Mucosa of rectum (tissue), 2 donors: ENCODE measurements around the gene OPN1SW.

Experiments used
- H3K27ac ChIP-seq, 2 donors: one replicate each; pipeline ENCODE4 v1.7.0; 2013; ENCODE audit warnings: inconsistent platforms in 2 of 2, low read depth in 2 of 2, low read length in 2 of 2
- H3K27me3 ChIP-seq, 2 donors: one replicate each; pipeline ENCODE4 v1.7.0; 2013; ENCODE audit warnings: low read length in 2 of 2; ENCODE audit not compliant: control insufficient read depth in 2 of 2, insufficient read depth in 2 of 2
- H3K36me3 ChIP-seq, 2 donors: one replicate each; pipeline ENCODE4 v1.7.0; 2013; ENCODE audit warnings: low read length in 2 of 2; ENCODE audit not compliant: control insufficient read depth in 2 of 2, insufficient read depth in 2 of 2
- H3K4me1 ChIP-seq, 2 donors: one replicate each; pipeline ENCODE4 v1.7.0; 2013; ENCODE audit warnings: low read length in 2 of 2, mild to moderate bottlenecking in 1 of 2; ENCODE audit not compliant: control insufficient read depth in 2 of 2, insufficient read depth in 2 of 2
- H3K4me3 ChIP-seq, 2 donors: one replicate each; pipeline ENCODE4 v1.7.0; 2013; ENCODE audit warnings: low read length in 2 of 2
- H3K9ac ChIP-seq, 2 donors: one replicate each; pipeline ENCODE4 v1.7.0; 2013; ENCODE audit warnings: low read length in 2 of 2, low read depth in 1 of 2, mild to moderate bottlenecking in 1 of 2
- H3K9me3 ChIP-seq, 2 donors: one replicate each; pipeline ENCODE4 v1.7.0; 2013; ENCODE audit warnings: low read length in 2 of 2; ENCODE audit not compliant: control insufficient read depth in 2 of 2
- donor health status: healthy.
- donor health status: Normal muscosa, but diverticular disease.

OPN1SW gene

GRCh38 chr7:128809363-128809762 lies 33.8 kb upstream of the OPN1SW start:
- no peaks in the 10 kb centered on the region for H3K36me3 ChIP-seq
- no peak overlapping the region for H3K4me3 ChIP-seq
- no peak overlapping the region for H3K27ac ChIP-seq
- H3K9me3 ChIP-seq: no peaks in the 10 kb centered on the region
- no peak overlapping the region for H3K9ac ChIP-seq
- no peaks in the 10 kb centered on the region for H3K27me3 ChIP-seq
- no peaks in the 10 kb centered on the region for H3K4me1 ChIP-seq

DNA sequence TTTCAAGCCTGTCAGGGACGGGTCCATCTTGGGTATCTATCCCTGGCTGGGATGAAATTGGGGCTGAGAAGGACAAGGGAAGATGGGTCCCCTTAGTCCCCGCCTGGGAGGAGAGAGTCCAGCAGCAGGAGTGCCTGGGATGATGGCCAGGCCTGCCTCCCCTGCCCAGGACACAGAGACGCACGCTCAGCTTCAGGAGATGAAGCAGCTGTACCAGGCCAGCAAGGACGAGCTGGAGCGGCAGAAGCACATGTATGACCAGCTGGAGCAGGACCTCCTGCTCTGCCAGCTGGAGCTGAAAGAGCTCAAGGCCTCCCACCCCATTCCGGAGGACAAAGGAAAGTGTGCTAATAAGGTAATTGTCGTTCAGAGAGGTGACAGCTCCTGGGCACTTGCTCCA lies 31.6 kb upstream of the OPN1SW start:
- no peaks in the 10 kb centered on the region for H3K36me3 ChIP-seq
- H3K27ac ChIP-seq: no peak overlapping the region
- no peaks in the 10 kb centered on the region for H3K27me3 ChIP-seq
- H3K4me1 ChIP-seq: no peaks in the 10 kb centered on the region
- H3K4me3 ChIP-seq: no peak overlapping the region
- no peak overlapping the region for H3K9ac ChIP-seq
- no peaks in the 10 kb centered on the region for H3K9me3 ChIP-seq

DNA sequence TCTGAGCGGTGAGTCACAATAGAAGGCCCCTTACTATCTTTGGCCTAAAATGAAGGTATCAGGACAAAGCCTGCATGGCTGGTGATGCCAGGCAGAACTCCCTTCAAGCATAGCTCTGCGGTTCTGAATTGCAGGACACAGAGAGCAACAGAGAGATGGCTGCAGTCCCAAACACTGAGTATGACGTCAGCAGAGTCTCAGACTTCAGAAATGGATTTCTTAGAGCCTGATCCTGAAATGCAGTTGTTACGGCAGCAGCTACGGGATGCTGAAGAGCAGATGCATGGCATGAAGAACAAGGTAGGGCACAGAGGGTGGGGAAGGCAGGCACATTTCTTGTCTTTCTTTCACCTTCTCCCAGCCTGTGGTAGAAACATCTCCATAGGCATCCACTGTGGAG lies 29.6 kb upstream of the OPN1SW start:
- H3K9ac ChIP-seq: no peak overlapping the region
- no peaks in the 10 kb centered on the region for H3K27me3 ChIP-seq
- H3K36me3 ChIP-seq: no peaks in the 10 kb centered on the region
- H3K9me3 ChIP-seq: no peaks in the 10 kb centered on the region
- H3K4me3 ChIP-seq: no peak overlapping the region
- no peak overlapping the region for H3K27ac ChIP-seq
- peaks cover 0 to 3% of the 10 kb centered on the region in 2 donors for H3K4me1 ChIP-seq

GRCh38 chr7:128804484-128804883 lies 28.9 kb upstream of the OPN1SW start:
- Histone ChIP-seq H3K27ac (no peak overlapping the region), H3K4me3 (no peak overlapping the region), H3K27me3 (no peaks in the 10 kb centered on the region), H3K36me3 (no peaks in the 10 kb centered on the region), H3K9me3 (no peaks in the 10 kb centered on the region), H3K9ac (no peak overlapping the region), H3K4me1 (peaks cover 0 to 3% of the 10 kb centered on the region in 2 donors)

DNA sequence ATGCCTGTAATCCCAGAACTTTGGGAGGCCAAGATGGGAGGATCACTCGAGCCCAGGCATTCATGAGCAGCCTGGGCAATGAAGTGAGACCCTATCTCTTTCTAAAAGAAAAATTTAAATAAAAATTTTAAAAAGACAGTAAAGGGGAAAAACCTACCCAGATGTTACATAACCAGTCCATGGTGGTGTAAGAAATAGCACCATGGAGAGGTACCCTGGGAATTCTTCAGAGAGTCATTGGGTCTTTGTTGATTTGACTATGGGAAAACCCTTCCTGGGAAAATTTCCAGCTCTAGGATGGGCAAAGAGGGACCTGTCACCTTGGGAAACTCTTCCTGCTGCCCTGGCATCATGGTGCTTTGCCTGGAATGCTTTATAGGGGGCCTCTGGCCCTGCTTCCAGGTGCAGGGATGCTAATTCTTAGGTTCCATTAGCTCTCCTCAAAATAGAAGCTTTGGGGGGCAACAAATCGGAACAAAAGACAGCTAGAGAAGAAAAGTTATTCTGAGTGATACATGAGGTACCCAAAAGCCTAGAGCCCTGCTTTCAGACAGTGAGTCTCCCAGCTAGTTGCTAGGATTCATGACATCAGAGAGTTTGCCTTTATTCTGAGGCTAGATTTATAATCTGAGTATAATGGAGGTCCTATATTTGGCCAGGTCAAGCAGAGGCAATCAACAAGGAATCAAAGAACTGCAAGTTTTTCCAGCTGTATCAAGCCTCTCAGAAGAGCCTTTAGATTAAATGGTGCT lies 26.2 kb upstream of the OPN1SW start:
- Histone ChIP-seq H3K9me3 (no peaks in the 10 kb centered on the region), H3K36me3 (no peaks in the 10 kb centered on the region), H3K4me3 (no peak overlapping the region), H3K4me1 (peaks cover 0 to 3% of the 10 kb centered on the region in 2 donors), H3K27me3 (no peaks in the 10 kb centered on the region), H3K9ac (no peak overlapping the region), H3K27ac (no peak overlapping the region)

DNA sequence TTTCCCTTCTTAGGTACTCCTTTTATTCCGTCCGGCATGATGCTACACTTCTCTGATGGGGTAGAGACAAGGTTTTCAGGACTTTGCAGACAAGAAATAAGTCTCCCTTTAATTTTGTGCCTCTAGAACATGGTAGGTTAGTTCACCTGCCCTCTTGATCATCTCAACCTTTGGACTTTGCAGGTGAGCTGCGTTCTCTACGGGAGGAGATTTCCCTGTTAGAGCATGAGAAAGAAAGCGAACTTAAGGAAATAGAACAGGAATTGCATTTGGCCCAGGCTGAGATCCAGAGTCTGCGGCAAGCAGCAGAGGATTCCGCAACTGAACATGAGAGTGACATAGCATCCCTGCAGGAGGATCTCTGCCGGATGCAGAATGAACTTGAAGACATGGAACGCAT lies 25.4 kb upstream of the OPN1SW start:
- no peak overlapping the region for H3K27ac ChIP-seq
- H3K9me3 ChIP-seq: no peaks in the 10 kb centered on the region
- no peaks in the 10 kb centered on the region for H3K36me3 ChIP-seq
- H3K4me3 ChIP-seq: peak overlapping the region in 1 of 2 donors; percentile 9
- no peak overlapping the region for H3K9ac ChIP-seq
- H3K27me3 ChIP-seq: no peaks in the 10 kb centered on the region
- peaks cover 0 to 3% of the 10 kb centered on the region in 2 donors for H3K4me1 ChIP-seq

GRCh38 chr7:128800567-128800966 lies 25.0 kb upstream of the OPN1SW start:
- H3K4me1 ChIP-seq: peaks cover 0 to 3% of the 10 kb centered on the region in 2 donors
- no peaks in the 10 kb centered on the region for H3K36me3 ChIP-seq
- H3K9ac ChIP-seq: no peak overlapping the region
- H3K9me3 ChIP-seq: no peaks in the 10 kb centered on the region
- no peaks in the 10 kb centered on the region for H3K27me3 ChIP-seq
- no peak overlapping the region for H3K27ac ChIP-seq
- H3K4me3 ChIP-seq: no peak overlapping the region

GRCh38 chr7:128799451-128799850 lies 23.9 kb upstream of the OPN1SW start:
- Histone ChIP-seq H3K4me1 (peaks cover 0 to 3% of the 10 kb centered on the region in 2 donors), H3K27ac (no peak overlapping the region), H3K4me3 (no peak overlapping the region), H3K9me3 (no peaks in the 10 kb centered on the region), H3K36me3 (no peaks in the 10 kb centered on the region), H3K9ac (no peak overlapping the region), H3K27me3 (no peaks in the 10 kb centered on the region)

DNA sequence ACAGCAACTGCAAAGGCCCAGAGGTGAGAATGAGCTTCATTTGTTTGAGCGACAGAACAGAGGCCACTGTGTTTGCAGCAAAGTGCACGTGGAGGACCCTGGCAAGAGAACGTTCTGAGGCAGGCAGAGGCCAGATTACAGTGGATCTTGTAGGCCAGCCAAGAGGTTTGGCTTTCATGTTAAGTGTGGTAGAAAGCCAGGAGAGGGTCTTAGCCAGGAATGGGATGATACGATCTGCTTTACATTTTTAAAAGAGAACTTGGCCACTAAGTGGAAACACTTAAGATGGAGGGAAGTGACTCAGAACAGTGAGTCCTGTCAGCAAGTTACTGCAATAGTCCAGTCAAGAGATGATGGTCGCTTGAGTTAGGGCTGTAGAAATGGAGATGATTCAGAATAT lies 20.7 kb upstream of the OPN1SW start:
- peaks cover 3 to 9% of the 10 kb centered on the region in 2 donors for H3K4me1 ChIP-seq
- H3K27ac ChIP-seq: no peak overlapping the region
- no peak overlapping the region for H3K4me3 ChIP-seq
- H3K9ac ChIP-seq: no peak overlapping the region
- H3K36me3 ChIP-seq: no peaks in the 10 kb centered on the region
- peaks cover 0 to 6% of the 10 kb centered on the region in 2 donors for H3K27me3 ChIP-seq
- no peaks in the 10 kb centered on the region for H3K9me3 ChIP-seq

DNA sequence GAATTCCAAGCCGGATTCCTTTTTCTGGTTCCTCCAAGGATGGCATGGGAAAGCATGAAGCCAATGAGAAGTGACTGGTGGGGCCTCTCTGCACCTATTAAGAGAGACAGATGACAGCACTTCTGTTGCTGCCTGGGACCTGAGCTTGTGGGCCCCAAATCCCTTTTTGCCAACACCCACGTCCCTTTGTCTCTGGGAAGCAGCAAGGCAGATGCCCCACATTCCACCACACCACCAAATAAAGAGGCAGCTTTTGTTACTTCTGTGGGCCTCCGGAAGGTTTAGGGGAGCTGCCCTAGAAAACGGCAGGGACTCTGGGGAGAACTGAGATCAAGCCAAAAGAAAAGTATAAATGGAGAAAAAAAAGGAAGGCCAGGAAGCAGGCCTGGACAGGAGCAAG lies 19.5 kb upstream of the OPN1SW start:
- peaks cover 6 to 7% of the 10 kb centered on the region in 2 donors for H3K4me1 ChIP-seq
- no peaks in the 10 kb centered on the region for H3K36me3 ChIP-seq
- H3K4me3 ChIP-seq: no peak overlapping the region
- no peak overlapping the region for H3K27ac ChIP-seq
- H3K9ac ChIP-seq: no peak overlapping the region
- no peaks in the 10 kb centered on the region for H3K9me3 ChIP-seq
- peaks cover 0 to 6% of the 10 kb centered on the region in 2 donors for H3K27me3 ChIP-seq
